Activated CD8-positive, alpha-beta memory T cell treated with anti-CD3 and anti-CD28 coated beads for 48 hours (primary cell): ENCODE results near the gene NWD2.

Experiments
- DNase-seq, 3 experiments: peaks; one replicate each; pipeline ENCODE4 v3.0.0-alpha.2; 2020; ENCODE audit warnings: low read depth in 2 of 3, low spot score in 2 of 3

The NWD2 gene

GRCh38 chr4:37464373-37465128 is 220.0 kb downstream of the NWD2 start:
- no peak for DNase-seq

DNA sequence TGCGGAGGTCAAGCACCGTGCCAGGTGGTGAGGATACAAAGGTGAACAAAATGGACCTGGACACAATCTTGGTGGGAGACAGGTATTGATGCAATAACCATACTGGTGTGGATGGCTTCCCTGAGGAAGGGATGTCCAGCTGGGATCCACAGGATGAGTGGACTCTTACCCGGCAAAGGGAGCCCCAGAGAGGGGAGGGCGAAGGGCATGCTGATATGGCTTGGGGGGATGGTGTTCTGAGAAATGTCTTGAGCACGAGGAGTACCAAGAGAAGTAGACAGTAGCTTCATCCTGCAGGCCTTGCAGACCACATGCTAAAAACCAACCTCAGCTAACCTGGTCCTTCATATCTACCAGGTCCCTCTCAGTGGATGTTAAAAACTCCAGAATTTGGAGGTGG is 220.8 kb downstream of the NWD2 start:
- DNase-seq = no peak

DNA sequence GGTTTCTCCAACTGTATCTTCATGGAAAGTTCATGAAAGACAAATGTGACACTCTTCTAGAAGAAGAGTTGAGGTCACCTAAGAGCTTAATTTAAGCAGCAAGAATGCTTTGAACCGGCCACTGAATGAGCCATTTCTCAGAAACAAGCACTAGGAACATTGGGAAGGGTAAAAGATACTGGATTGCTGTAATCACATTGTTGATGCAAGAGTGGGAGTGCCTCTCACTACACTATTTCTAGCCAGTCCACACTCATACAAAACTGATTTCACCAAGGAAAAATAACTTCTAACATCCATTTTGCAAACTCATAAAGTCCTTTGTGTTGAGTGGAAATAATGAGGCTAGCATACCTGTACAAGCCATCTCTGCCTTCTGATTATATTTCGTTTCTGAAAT is 221.3 kb downstream of the NWD2 start:
- no peak for DNase-seq

GRCh38 chr4:37467223-37467622 is 222.7 kb downstream of the NWD2 start:
- no peak for DNase-seq

- DNase-seq = no peak
Measured at GRCh38 chr4:37467824-37468223, 223.3 kb downstream of the NWD2 start.

- DNase-seq = no peak
Measured at GRCh38 chr4:37469286-37469685, 224.7 kb downstream of the NWD2 start.

- no peak for DNase-seq
Measured at GRCh38 chr4:37470245-37470644, 225.7 kb downstream of the NWD2 start.

GRCh38 chr4:37471093-37471492 is 226.6 kb downstream of the NWD2 start:
- DNase-seq = no peak

GRCh38 chr4:37471971-37472370 is 227.4 kb downstream of the NWD2 start:
- DNase-seq = no peak

GRCh38 chr4:37473807-37474206 is 229.3 kb downstream of the NWD2 start:
- no peak for DNase-seq

DNA sequence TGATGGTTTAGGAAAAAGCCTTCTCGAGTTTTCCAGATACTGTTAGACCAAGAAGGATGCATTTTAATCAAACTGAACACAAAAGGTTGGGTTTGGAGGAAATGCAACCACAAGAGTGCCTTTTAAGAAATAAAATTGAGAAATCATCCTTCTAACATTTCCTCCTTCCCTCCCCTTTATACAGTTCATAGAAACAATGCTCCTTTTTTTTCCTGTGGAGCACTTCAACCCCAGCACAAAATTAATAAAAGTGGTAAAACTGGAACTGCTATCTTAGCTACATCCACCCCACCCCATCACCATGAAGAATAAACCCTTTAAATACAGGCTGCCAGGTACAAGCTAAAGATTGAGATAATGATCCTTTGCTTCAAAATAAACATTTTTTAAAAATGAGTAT is 230.5 kb downstream of the NWD2 start:
- no peak for DNase-seq

DNA sequence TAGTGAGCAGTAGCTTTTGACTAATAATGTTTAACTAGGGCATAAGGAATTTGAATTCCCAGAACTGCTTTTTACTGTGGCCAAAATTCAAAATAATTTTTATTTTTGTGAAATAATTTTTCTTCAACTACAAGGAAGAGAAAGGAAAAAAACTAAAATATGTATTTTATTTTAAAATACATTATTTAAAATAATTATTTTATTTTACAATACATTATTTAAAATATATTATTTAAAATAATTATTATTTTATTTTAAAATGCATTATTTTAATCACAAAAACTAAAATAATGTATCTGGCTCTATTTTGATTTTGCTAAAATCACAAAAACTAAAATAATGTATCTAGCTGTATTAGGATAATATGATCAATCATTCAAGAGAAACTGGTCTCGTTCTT is 231.2 kb downstream of the NWD2 start:
- no peak for DNase-seq

GRCh38 chr4:37476256-37476655 is 231.7 kb downstream of the NWD2 start:
- no peak for DNase-seq

DNA sequence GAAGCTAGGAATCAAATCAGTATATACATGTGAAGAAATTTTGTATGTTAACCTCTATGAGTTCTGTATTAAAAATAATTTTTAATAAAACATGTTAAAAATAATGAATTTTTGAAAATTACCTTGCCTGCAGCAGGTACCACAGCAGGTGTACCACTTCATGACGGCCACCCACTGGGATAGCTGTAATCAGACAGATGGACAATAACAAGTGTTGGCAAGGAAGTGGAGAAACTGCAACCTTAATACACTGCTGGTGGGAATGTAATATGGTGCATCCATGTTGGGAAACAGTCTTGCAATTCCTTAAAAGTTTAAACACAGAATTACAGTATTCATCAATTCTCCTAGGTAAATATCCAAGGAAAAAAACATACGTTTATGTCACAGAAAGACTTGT is 232.1 kb downstream of the NWD2 start:
- no peak for DNase-seq

GRCh38 chr4:37477126-37477525 is 232.6 kb downstream of the NWD2 start:
- DNase-seq = no peak

GRCh38 chr4:37478151-37478550 is 233.6 kb downstream of the NWD2 start:
- no peak for DNase-seq

DNA sequence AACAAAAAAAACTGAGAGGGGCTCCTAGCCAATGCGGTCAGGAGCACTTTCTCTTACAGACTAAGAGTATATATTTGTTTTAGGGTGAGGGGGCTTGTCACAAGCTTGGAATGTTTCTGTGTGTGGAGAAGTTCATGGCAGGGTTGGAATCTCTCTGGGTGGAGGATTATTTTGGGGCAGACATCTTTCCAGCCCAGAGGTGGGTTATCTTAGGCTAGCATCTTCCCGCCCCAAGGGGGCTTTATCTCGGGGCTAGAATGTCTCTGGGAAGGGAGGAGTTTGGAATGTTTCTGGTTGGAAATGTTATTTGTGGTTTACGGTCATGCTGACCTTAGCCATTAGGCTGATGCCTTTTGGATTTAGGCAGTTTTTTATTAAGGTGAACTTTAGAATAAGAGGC is 236.0 kb downstream of the NWD2 start:
- no peak for DNase-seq

DNA sequence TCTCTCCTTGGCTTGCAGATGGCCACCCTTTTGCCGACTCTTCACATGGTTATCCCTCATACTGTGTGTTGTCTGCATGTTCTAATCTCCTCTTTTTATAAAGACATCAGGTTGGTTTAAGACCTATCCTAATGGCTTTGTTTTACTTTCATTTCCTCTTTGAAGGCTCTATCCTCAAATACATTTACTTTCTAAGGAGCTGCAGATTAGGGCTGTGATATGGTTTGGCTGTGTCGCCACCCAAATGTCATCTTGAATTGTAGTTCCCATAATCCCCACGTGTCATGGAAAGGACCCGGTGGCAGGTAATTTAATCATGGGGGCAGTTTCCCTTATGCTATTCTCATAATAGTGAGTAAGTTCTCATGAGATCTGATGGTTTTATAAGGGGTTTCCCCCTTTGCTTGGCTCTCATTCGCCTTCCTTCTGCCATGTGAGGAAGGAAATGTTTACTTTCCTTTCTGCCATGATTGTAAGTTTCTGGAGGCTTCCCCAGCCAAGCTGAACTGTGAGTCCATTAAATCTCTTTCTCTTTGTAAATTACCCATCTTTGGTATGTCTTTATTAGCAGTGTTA is 237.1 kb downstream of the NWD2 start:
- no peak for DNase-seq

DNA sequence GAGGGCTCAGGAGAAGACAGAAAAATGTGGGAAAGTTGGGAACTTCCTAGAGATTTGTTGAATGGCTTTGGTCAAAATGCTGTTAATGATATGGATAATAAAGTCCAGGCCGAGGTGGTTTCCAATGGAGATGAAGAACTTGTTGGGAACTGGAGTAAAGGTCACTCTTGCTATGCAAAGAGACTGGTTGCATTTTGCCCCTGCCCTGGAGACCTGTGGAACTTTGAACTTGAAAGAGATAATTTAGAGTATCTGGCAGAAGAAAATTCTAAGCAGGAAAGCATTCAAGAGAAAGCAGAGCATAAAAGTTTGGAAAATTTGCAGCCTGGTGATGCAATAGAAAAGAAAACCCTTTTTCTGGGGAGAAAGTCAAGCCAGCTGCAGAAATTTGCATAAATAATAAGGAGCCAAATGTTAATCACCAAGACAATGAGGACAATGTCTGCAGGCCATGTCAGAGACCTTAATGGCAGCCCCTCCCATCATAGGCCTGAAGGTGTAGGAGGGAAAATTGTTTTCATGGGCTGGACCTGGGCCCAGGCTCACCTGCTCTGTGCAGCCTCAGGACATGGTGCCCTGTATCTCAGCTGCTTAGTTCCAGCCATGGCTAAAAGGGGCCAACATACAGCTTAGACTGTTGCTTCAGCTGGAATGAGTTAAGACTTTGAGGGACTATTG is 237.8 kb downstream of the NWD2 start:
- no peak for DNase-seq

GRCh38 chr4:37483610-37484009 is 239.1 kb downstream of the NWD2 start:
- no peak for DNase-seq

DNA sequence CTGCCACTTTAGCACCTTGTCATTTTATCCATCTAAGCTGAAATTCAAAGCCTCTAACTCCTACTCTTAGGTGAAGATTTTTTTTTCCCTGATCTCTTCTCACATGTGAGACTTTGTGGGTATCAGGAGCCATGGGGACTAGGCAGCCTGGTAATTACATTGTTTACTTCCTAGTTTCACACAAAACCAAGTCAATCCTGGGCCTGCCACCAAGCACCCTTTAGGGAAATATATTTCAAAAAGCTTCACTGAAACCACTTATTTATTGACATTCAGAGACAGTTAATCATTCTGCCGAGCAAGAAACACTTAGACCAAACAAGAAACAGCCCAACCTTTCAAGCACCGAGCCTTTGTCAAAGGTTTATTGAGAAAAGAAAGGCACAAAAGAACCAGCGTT is 241.6 kb downstream of the NWD2 start:
- DNase-seq = no peak

- DNase-seq = no peak
Measured at GRCh38 chr4:37487668-37488067, 243.1 kb downstream of the NWD2 start.

DNA sequence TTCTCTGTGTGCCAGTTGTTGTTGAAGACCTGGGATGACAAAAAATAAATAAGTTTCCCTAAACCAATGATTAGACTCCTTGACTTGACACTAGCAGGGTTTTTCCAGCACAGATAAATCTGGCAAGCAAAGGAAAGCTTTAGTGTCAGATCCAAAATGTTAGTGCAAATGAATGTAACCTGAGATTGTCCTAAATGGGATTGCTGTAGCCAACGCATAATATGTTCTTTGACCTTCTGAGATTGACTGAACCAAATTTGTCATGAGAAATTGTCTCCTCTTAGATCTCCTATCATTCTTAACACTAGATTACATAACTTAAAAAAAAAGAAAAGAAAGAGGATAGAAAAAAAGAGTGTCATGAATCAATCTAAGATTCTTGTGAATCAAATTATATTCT is 245.2 kb downstream of the NWD2 start:
- DNase-seq = no peak
